ENCODE measurements around the gene IFNAR1. TPM values are rescaled to one million over a fixed set of nuclear protein-coding genes. Genes with fewer than 3 reads are reported as not detected.

IFNAR1 gene
- total and polyA plus RNA-seq, 2 of the 8 experiments (the other 6 are each of a cell fraction or from before 2014, with no cell fraction given), result 3.1 to 17.1 TPM

DNA sequence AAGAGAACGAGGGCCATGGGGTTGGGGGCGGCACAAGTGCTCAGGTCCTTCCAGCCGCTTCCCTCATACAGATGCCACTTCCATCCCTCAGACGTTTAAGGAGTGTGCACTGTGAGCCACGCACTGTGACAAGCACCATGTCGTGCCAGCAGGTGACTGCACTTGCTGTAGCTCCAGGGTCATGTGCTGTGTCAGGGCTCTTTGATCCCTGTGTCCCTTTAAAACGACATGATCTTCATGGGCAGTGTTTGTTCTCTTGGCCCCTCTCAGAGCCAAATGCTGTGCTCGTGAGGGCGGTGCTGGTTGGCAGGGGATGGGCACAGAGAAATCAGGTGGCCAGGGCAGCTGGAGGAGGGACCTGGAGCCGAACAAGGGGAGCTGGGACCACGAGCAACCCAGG lies 38.7 kb upstream of the IFNAR1 start:
- H2BK20ac ChIP-seq (ENCODE audit: low read length), result no peak overlapping the region
- H4K8ac ChIP-seq (ENCODE audit: extremely low read depth, insufficient read depth, low read length), result peak overlapping the region; percentile 16; the same call in 1 of the 2 replicates
- H2BK15ac ChIP-seq (ENCODE audit: low read length), result no peak overlapping the region
- no peak overlapping the region for H3K14ac ChIP-seq (ENCODE audit: insufficient read length)
- H3K4me1 ChIP-seq (replicated peaks in 1 of 4; ENCODE audit: control insufficient read depth in 3 of 4, insufficient read depth in 4 of 4, low read length in 3 of 4), result no peaks in the 10 kb centered on the region
- no peak overlapping the region for H3K56ac ChIP-seq (replicated peaks; ENCODE audit: insufficient read length, low read depth, low read length)
- no peak overlapping the region for H3K4me3 ChIP-seq (ENCODE audit: extremely low read depth in 1 of 4, insufficient read depth in 2 of 4, low read depth in 3 of 4, low read length in 4 of 4)
- FAIRE-seq, result no peak
- H3K23me2 ChIP-seq (ENCODE audit: low read depth, low read length), result no peaks in the 10 kb centered on the region
- no peaks in the 10 kb centered on the region for H4K20me1 ChIP-seq (replicated peaks in 1 of 2; ENCODE audit: control insufficient read depth in 1 of 2, insufficient read depth in 2 of 2, low read length in 2 of 2)
- H3K9me3 ChIP-seq (ENCODE audit: insufficient read depth in 2 of 2, low read depth in 1 of 2, low read length in 1 of 2), result no peaks in the 10 kb centered on the region
- ChIA-PET POLR2A (ENCODE audit: partially characterized antibody) (no interaction called here), CTCF (ENCODE audit: partially characterized antibody) (interaction anchor here (0.6 to 1.5 kb wide), 5 partner anchors 9 to 110 kb away, joined by 3 to 4 read pairs (median 3); no protein-coding TSS in a partner anchor)
- no peak overlapping the region for H3K4me2 ChIP-seq (ENCODE audit: insufficient read depth in 1 of 2, low read depth in 2 of 2, low read length in 2 of 2)
- 85% methylated on average over 8 of the region's 11 CpGs; no CpG with 5 or more reads in 1 of the 2 experiments for WGBS, 2 experiments (ENCODE audit: extremely low coverage in 1 of 2, insufficient coverage in 1 of 2, insufficient read length in 1 of 2, insufficient replicate concordance in 2 of 2, low coverage in 1 of 2, low lambda C conversion rate in 2 of 2, missing lambda C conversion rate in 1 of 2)
- H4K91ac ChIP-seq (replicated peaks; ENCODE audit: insufficient read length, low read length), result no peak overlapping the region
- H4K5ac ChIP-seq (ENCODE audit: insufficient read length, low read depth, low read length), result no peak overlapping the region
- H2AFZ ChIP-seq (ENCODE audit: low read length), result no peak overlapping the region
- no peaks in the 10 kb centered on the region for H3K79me2 ChIP-seq (ENCODE audit: control insufficient read depth in 1 of 2, insufficient read depth in 2 of 2, low read length in 2 of 2)
- H3K27ac ChIP-seq (ENCODE audit: low read depth, low read length), result no peak overlapping the region
- no peaks in the 10 kb centered on the region for H3K36me3 ChIP-seq (ENCODE audit: control insufficient read depth in 2 of 4, insufficient read depth in 4 of 4, low read length in 3 of 4)
- no peak overlapping the region for H3K23ac ChIP-seq (ENCODE audit: insufficient read length)
- no peaks in the 10 kb centered on the region for H3K79me1 ChIP-seq (ENCODE audit: low read depth, low read length)
- H3K4ac ChIP-seq (replicated peaks; ENCODE audit: insufficient read length, low read depth, low read length), result peak overlapping the region; percentile 36
- no peak overlapping the region for H2BK12ac ChIP-seq (ENCODE audit: low read depth, low read length)
- no peak overlapping the region for H3K9ac ChIP-seq (replicated peaks in 1 of 4; ENCODE audit: extremely low read depth in 1 of 4, low read depth in 3 of 4, low read length in 3 of 4)
- DNase-seq (ENCODE audit: low read depth in 1 of 2, low spot score in 2 of 2), result no peak
- no peak overlapping the region for H3K18ac ChIP-seq (ENCODE audit: extremely low read depth, low read length)
- H2BK120ac ChIP-seq (replicated peaks; ENCODE audit: low read depth, low read length), result no peak overlapping the region
- H2BK5ac ChIP-seq (ENCODE audit: low read depth, low read length), result no peak overlapping the region
- no peaks in the 10 kb centered on the region for H3K27me3 ChIP-seq (replicated peaks in 1 of 4; ENCODE audit: control insufficient read depth in 3 of 4, extremely low read depth in 1 of 4, insufficient read depth in 3 of 4, low read length in 3 of 4)
- no peak overlapping the region for H2AK5ac ChIP-seq (ENCODE audit: low read depth, low read length)
- TF ChIP-seq ASH2L (IDR thresholded peaks at IDR 0.05; ENCODE audit: low read length) (no peak), EZH2 (IDR thresholded peaks at IDR 0.05; ENCODE audit: low read depth, low read length, severe bottlenecking) (no peak), RAD21 (IDR thresholded peaks at IDR 0.05 in 1 of 2, conservative IDR thresholded peaks at IDR 0.05 in 1 of 2; ENCODE audit: low read depth in 2 of 2, low read length in 2 of 2) (no peak), FOSL1 (IDR thresholded peaks at IDR 0.05; ENCODE audit: insufficient read depth, low read depth, low read length) (no peak), CEBPB (IDR thresholded peaks at IDR 0.05; ENCODE audit: low read depth, low read length) (no peak), SRF (IDR thresholded peaks at IDR 0.05; ENCODE audit: low read depth, low read length) (no peak), TCF12 (IDR thresholded peaks at IDR 0.05; ENCODE audit: low read depth, low read length) (no peak), SP2 (IDR thresholded peaks at IDR 0.05; ENCODE audit: low read length) (no peak), KDM5A (IDR thresholded peaks at IDR 0.05; ENCODE audit: low read length) (no peak), YY1 (IDR thresholded peaks at IDR 0.05; ENCODE audit: low read depth, low read length) (no peak), KDM1A (IDR thresholded peaks at IDR 0.05; ENCODE audit: borderline replicate concordance, low read length) (no peak), SIX5 (IDR thresholded peaks at IDR 0.05; ENCODE audit: low read depth, low read length) (no peak), EP300 (IDR thresholded peaks at IDR 0.05; ENCODE audit: borderline replicate concordance in 1 of 2, low read depth in 2 of 2, low read length in 2 of 2) (no peak), EGR1 (IDR thresholded peaks at IDR 0.05; ENCODE audit: borderline replicate concordance, low read depth, low read length) (no peak), HDAC2 (IDR thresholded peaks at IDR 0.05; ENCODE audit: borderline replicate concordance in 1 of 2, low read depth in 2 of 2, low read length in 2 of 2) (no peak)
